ENCODE measurements around the gene CDH13. TPM values are rescaled to one million over a fixed set of nuclear protein-coding genes. Genes with fewer than 3 reads are reported as not detected.

CDH13 gene
- total and polyA plus RNA-seq, 2 experiments from 2014 or later, result 1.2 to 1.5 TPM

- H2AFZ ChIP-seq, result no peak overlapping the region
- H3K9me3 ChIP-seq (ENCODE audit: low read depth), result no peaks in the 10 kb centered on the region
- H3K27ac ChIP-seq, result no peak overlapping the region
- H3K36me3 ChIP-seq (replicated peaks; ENCODE audit: insufficient read depth, low read depth), result no peaks in the 10 kb centered on the region
- no peaks in the 10 kb centered on the region for H3K9me2 ChIP-seq (replicated peaks; ENCODE audit: insufficient read depth)
- WGBS (ENCODE audit: low lambda C conversion rate, missing lambda C conversion rate), result 70% methylated on average over 5 of the region's 5 CpGs
- DNase-seq (ENCODE audit: low spot score), result no peak
- no peaks in the 10 kb centered on the region for H3K4me1 ChIP-seq (ENCODE audit: insufficient read depth)
- H3K4me2 ChIP-seq, result no peak overlapping the region
- no peaks in the 10 kb centered on the region for H3K27me3 ChIP-seq
- H3K4me3 ChIP-seq, result no peak overlapping the region
- no peak for TF ChIP-seq EZH2phosphoT487 (IDR thresholded peaks at IDR 0.05; ENCODE audit: low read depth, severe bottlenecking, unreplicated experiment)
- no peak for TF ChIP-seq EZH2 (IDR thresholded peaks at IDR 0.05; ENCODE audit: borderline replicate concordance)
- TF ChIP-seq, protein P1, sequence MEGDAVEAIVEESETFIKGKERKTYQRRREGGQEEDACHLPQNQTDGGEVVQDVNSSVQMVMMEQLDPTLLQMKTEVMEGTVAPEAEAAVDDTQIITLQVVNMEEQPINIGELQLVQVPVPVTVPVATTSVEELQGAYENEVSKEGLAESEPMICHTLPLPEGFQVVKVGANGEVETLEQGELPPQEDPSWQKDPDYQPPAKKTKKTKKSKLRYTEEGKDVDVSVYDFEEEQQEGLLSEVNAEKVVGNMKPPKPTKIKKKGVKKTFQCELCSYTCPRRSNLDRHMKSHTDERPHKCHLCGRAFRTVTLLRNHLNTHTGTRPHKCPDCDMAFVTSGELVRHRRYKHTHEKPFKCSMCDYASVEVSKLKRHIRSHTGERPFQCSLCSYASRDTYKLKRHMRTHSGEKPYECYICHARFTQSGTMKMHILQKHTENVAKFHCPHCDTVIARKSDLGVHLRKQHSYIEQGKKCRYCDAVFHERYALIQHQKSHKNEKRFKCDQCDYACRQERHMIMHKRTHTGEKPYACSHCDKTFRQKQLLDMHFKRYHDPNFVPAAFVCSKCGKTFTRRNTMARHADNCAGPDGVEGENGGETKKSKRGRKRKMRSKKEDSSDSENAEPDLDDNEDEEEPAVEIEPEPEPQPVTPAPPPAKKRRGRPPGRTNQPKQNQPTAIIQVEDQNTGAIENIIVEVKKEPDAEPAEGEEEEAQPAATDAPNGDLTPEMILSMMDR (IDR thresholded peaks at IDR 0.05; ENCODE audit: poor library complexity), result no peak
- no peaks in the 10 kb centered on the region for H3K79me2 ChIP-seq
- H4K20me1 ChIP-seq (ENCODE audit: insufficient read depth, poor library complexity, severe bottlenecking), result no peaks in the 10 kb centered on the region
Observed at GRCh38 chr16:83271970-83272575, 645.3 kb downstream of the CDH13 start.

GRCh38 chr16:83272843-83273242 lies 646.1 kb downstream of the CDH13 start:
- WGBS (ENCODE audit: low lambda C conversion rate, missing lambda C conversion rate), result 88% methylated on average over 4 of the region's 4 CpGs
- no peak for TF ChIP-seq EZH2phosphoT487 (IDR thresholded peaks at IDR 0.05; ENCODE audit: low read depth, severe bottlenecking, unreplicated experiment)
- TF ChIP-seq, protein P1 (IDR thresholded peaks at IDR 0.05; ENCODE audit: poor library complexity), result no peak
- TF ChIP-seq EZH2 (IDR thresholded peaks at IDR 0.05; ENCODE audit: borderline replicate concordance), result no peak
- no peak overlapping the region for H3K4me3 ChIP-seq
- DNase-seq (ENCODE audit: low spot score), result no peak
- H3K9me3 ChIP-seq (ENCODE audit: low read depth), result no peaks in the 10 kb centered on the region
- no peaks in the 10 kb centered on the region for H3K36me3 ChIP-seq (replicated peaks; ENCODE audit: insufficient read depth, low read depth)
- H3K79me2 ChIP-seq, result no peaks in the 10 kb centered on the region
- no peak overlapping the region for H3K27ac ChIP-seq
- no peak overlapping the region for H2AFZ ChIP-seq
- H3K27me3 ChIP-seq, result no peaks in the 10 kb centered on the region
- H3K4me2 ChIP-seq, result no peak overlapping the region
- no peaks in the 10 kb centered on the region for H3K4me1 ChIP-seq (ENCODE audit: insufficient read depth)
- no peaks in the 10 kb centered on the region for H4K20me1 ChIP-seq (ENCODE audit: insufficient read depth, poor library complexity, severe bottlenecking)
- no peaks in the 10 kb centered on the region for H3K9me2 ChIP-seq (replicated peaks; ENCODE audit: insufficient read depth)

GRCh38 chr16:83273504-83274173 lies 646.9 kb downstream of the CDH13 start:
- WGBS (ENCODE audit: low lambda C conversion rate, missing lambda C conversion rate), result 93% methylated on average over 9 of the region's 9 CpGs
- no peaks in the 10 kb centered on the region for H3K4me1 ChIP-seq (ENCODE audit: insufficient read depth)
- TF ChIP-seq, protein P1 (IDR thresholded peaks at IDR 0.05; ENCODE audit: poor library complexity), result no peak
- TF ChIP-seq EZH2phosphoT487 (IDR thresholded peaks at IDR 0.05; ENCODE audit: low read depth, severe bottlenecking, unreplicated experiment), result no peak
- no peak for TF ChIP-seq EZH2 (IDR thresholded peaks at IDR 0.05; ENCODE audit: borderline replicate concordance)
- H3K4me3 ChIP-seq, result no peak overlapping the region
- H3K9me3 ChIP-seq (ENCODE audit: low read depth), result no peaks in the 10 kb centered on the region
- no peaks in the 10 kb centered on the region for H3K36me3 ChIP-seq (replicated peaks; ENCODE audit: insufficient read depth, low read depth)
- no peak for DNase-seq (ENCODE audit: low spot score)
- no peaks in the 10 kb centered on the region for H3K9me2 ChIP-seq (replicated peaks; ENCODE audit: insufficient read depth)
- no peaks in the 10 kb centered on the region for H4K20me1 ChIP-seq (ENCODE audit: insufficient read depth, poor library complexity, severe bottlenecking)
- H3K79me2 ChIP-seq, result no peaks in the 10 kb centered on the region
- no peak overlapping the region for H2AFZ ChIP-seq
- H3K4me2 ChIP-seq, result no peak overlapping the region
- no peaks in the 10 kb centered on the region for H3K27me3 ChIP-seq
- no peak overlapping the region for H3K27ac ChIP-seq

Measured in hepatocyte (in vitro differentiated cells).